Effector memory CD8-positive, alpha-beta T cell (primary cell): ENCODE results near the gene ANKFY1.
A peak's percentile ranks its signal among the peaks of the same experiment; 100 is the strongest.
"Not testable (repeated sequence)": the region's sequence is repeated elsewhere in the genome, so short reads cannot be mapped to it uniquely, and the experiment has no call there.

Experiments used
- ATAC-seq: fragments of 150-1000 bp; cut with Tn5 transposase; replicated peaks from 2 replicates; pipeline ENCODE4 v1.10.0; 2021; ENCODE audit warnings: mild to moderate bottlenecking, moderate library complexity
- DNase-seq, 3 experiments: peaks; one replicate each; pipeline ENCODE4 v3.0.0; 2021
- H3K27ac Mint-ChIP-seq, 2 donors: one replicate each; pipeline ENCODE4 v1.8.0; 2022; ENCODE audit warnings: mild to moderate bottlenecking in 2 of 2, mixed read lengths in 2 of 2, moderate library complexity in 2 of 2
- H3K27me3 Mint-ChIP-seq, 2 donors: one replicate each; pipeline ENCODE4 v1.8.0; 2022; ENCODE audit warnings: mixed read lengths in 2 of 2
- H3K36me3 Mint-ChIP-seq: one replicate; pipeline ENCODE4 v1.8.0; 2022; ENCODE audit warnings: mild to moderate bottlenecking, moderate library complexity, mixed read lengths; ENCODE audit not compliant: insufficient read depth
- H3K4me1 Mint-ChIP-seq, 2 donors: one replicate each; pipeline ENCODE4 v1.8.0; 2022; ENCODE audit warnings: low read depth in 2 of 2, mixed read lengths in 2 of 2
- H3K4me3 Mint-ChIP-seq, 2 donors: one replicate each; pipeline ENCODE4 v1.8.0; 2022; ENCODE audit warnings: mild to moderate bottlenecking in 2 of 2, mixed read lengths in 2 of 2, moderate library complexity in 2 of 2
- H3K9me3 Mint-ChIP-seq, 2 donors: one replicate each; pipeline ENCODE4 v1.8.0; 2022; ENCODE audit warnings: mixed read lengths in 2 of 2

Gene ANKFY1

GRCh38 chr17:4148611-4149308, 115.0 kb downstream of the ANKFY1 start:
- Mint-ChIP-seq H3K36me3 (peaks cover 7% of the 10 kb centered on the region), H3K9me3 (no peaks in the 10 kb centered on the region), H3K4me1 (peaks cover 8 to 9% of the 10 kb centered on the region in 2 donors), H3K27ac (no peak overlapping the region), H3K4me3 (no peak overlapping the region), H3K27me3 (no peaks in the 10 kb centered on the region)
- no peak for DNase-seq
- ATAC-seq, result no peak

- no peak overlapping the region for H3K27ac Mint-ChIP-seq
- peaks cover 6 to 13% of the 10 kb centered on the region in 2 donors for H3K4me1 Mint-ChIP-seq
- no peaks in the 10 kb centered on the region for H3K9me3 Mint-ChIP-seq
- no peaks in the 10 kb centered on the region for H3K27me3 Mint-ChIP-seq
- ATAC-seq (no peak), DNase-seq (no peak)
- H3K4me3 Mint-ChIP-seq, result no peak overlapping the region
- peaks cover 16% of the 10 kb centered on the region for H3K36me3 Mint-ChIP-seq
Observed at GRCh38 chr17:4147751-4148310, 115.9 kb downstream of the ANKFY1 start.

GRCh38 chr17:4146641-4147040, 117.1 kb downstream of the ANKFY1 start:
- Mint-ChIP-seq H3K9me3 (no peaks in the 10 kb centered on the region), H3K27me3 (no peaks in the 10 kb centered on the region), H3K27ac (peak overlapping the region in 1 of 2 donors; percentile 28), H3K4me3 (no peak overlapping the region), H3K36me3 (peaks cover 24% of the 10 kb centered on the region), H3K4me1 (peaks cover 12 to 20% of the 10 kb centered on the region in 2 donors)
- DNase-seq (no peak), ATAC-seq (no peak)

- Mint-ChIP-seq H3K9me3 (no peaks in the 10 kb centered on the region), H3K4me1 (peaks cover 29 to 42% of the 10 kb centered on the region in 2 donors), H3K4me3 (peak overlapping the region; percentile 98 to 99), H3K27me3 (no peaks in the 10 kb centered on the region), H3K27ac (peak overlapping the region; percentile 99 to 100), H3K36me3 (peaks cover 33% of the 10 kb centered on the region)
- DNase-seq (peak in 1 of 3 experiments; percentile 7), ATAC-seq (no peak)
Observed at GRCh38 chr17:4144422-4144747, 119.4 kb downstream of the ANKFY1 start.

GRCh38 chr17:4143563-4144421, 120.0 kb downstream of the ANKFY1 start:
- Mint-ChIP-seq H3K4me1 (peaks cover 32 to 45% of the 10 kb centered on the region in 2 donors), H3K9me3 (no peaks in the 10 kb centered on the region), H3K36me3 (peaks cover 33% of the 10 kb centered on the region), H3K27ac (peak overlapping the region; percentile 99 to 100), H3K27me3 (no peaks in the 10 kb centered on the region), H3K4me3 (peak overlapping the region; percentile 98 to 99)
- DNase-seq (peak; percentile 84 to 88 (median 86)), ATAC-seq (peak; percentile 71)

GRCh38 chr17:4142107-4142900, 121.5 kb downstream of the ANKFY1 start:
- peaks cover 37 to 60% of the 10 kb centered on the region in 2 donors for H3K4me1 Mint-ChIP-seq
- peak overlapping the region; percentile 99 to 100 for H3K27ac Mint-ChIP-seq
- peak; percentile 20 for ATAC-seq
- no peaks in the 10 kb centered on the region for H3K9me3 Mint-ChIP-seq
- no peaks in the 10 kb centered on the region for H3K27me3 Mint-ChIP-seq
- DNase-seq, result peak in 2 of 3 experiments; percentile 44 to 48
- peak overlapping the region; percentile 98 to 99 for H3K4me3 Mint-ChIP-seq
- H3K36me3 Mint-ChIP-seq, result peaks cover 33% of the 10 kb centered on the region

GRCh38 chr17:4140125-4140524, 123.7 kb downstream of the ANKFY1 start:
- Mint-ChIP-seq H3K4me3 (peak overlapping the region; percentile 57 to 98), H3K9me3 (no peaks in the 10 kb centered on the region), H3K27me3 (no peaks in the 10 kb centered on the region), H3K36me3 (peaks cover 33% of the 10 kb centered on the region), H3K27ac (peak overlapping the region; percentile 22 to 30), H3K4me1 (peaks cover 44 to 70% of the 10 kb centered on the region in 2 donors)
- DNase-seq, result no peak
- no peak for ATAC-seq

GRCh38 chr17:4138906-4139526, 124.8 kb downstream of the ANKFY1 start:
- H3K4me1 Mint-ChIP-seq, result peaks cover 46 to 73% of the 10 kb centered on the region in 2 donors
- peak overlapping the region in 1 of 2 donors; percentile 57 for H3K4me3 Mint-ChIP-seq

GRCh38 chr17:4136373-4136772, 127.4 kb downstream of the ANKFY1 start:
- H3K9me3 Mint-ChIP-seq, result no peaks in the 10 kb centered on the region
- peaks cover 43 to 63% of the 10 kb centered on the region in 2 donors for H3K4me1 Mint-ChIP-seq
- ATAC-seq (no peak), DNase-seq (no peak)
- H3K4me3 Mint-ChIP-seq, result no peak overlapping the region
- peak overlapping the region in 1 of 2 donors; percentile 56 for H3K27ac Mint-ChIP-seq
- H3K36me3 Mint-ChIP-seq, result peaks cover 11% of the 10 kb centered on the region
- no peaks in the 10 kb centered on the region for H3K27me3 Mint-ChIP-seq

More at GRCh38 chr17:4138906-4139526, 124.8 kb downstream of the ANKFY1 start:
- H3K36me3 Mint-ChIP-seq, result peaks cover 28% of the 10 kb centered on the region
- ATAC-seq, H3K9me3 Mint-ChIP-seq, H3K27me3 Mint-ChIP-seq, DNase-seq: not testable (repeated sequence)
- H3K27ac Mint-ChIP-seq, result peak overlapping the region; percentile 30 to 46

GRCh38 chr17:4135489-4135888, 128.3 kb downstream of the ANKFY1 start:
- H3K27ac Mint-ChIP-seq, result peak overlapping the region; percentile 4 to 14
- DNase-seq (no peak), ATAC-seq (no peak)
- H3K27me3 Mint-ChIP-seq, result no peaks in the 10 kb centered on the region
- peaks cover 11% of the 10 kb centered on the region for H3K36me3 Mint-ChIP-seq
- no peak overlapping the region for H3K4me3 Mint-ChIP-seq
- H3K4me1 Mint-ChIP-seq, result peaks cover 40 to 56% of the 10 kb centered on the region in 2 donors
- no peaks in the 10 kb centered on the region for H3K9me3 Mint-ChIP-seq

GRCh38 chr17:4134721-4135120, 129.1 kb downstream of the ANKFY1 start:
- no peak for ATAC-seq
- peak overlapping the region; percentile 4 to 47 for H3K27ac Mint-ChIP-seq
- no peak overlapping the region for H3K4me3 Mint-ChIP-seq
- H3K9me3 Mint-ChIP-seq, result no peaks in the 10 kb centered on the region
- no peak for DNase-seq
- H3K4me1 Mint-ChIP-seq, result peaks cover 35 to 53% of the 10 kb centered on the region in 2 donors
- peaks cover 15% of the 10 kb centered on the region for H3K36me3 Mint-ChIP-seq
- H3K27me3 Mint-ChIP-seq, result no peaks in the 10 kb centered on the region

- ATAC-seq (peak; percentile 16), DNase-seq (no peak)
- Mint-ChIP-seq H3K4me1 (peaks cover 26 to 47% of the 10 kb centered on the region in 2 donors), H3K9me3 (no peaks in the 10 kb centered on the region), H3K36me3 (peaks cover 24% of the 10 kb centered on the region), H3K4me3 (no peak overlapping the region), H3K27me3 (no peaks in the 10 kb centered on the region), H3K27ac (peak overlapping the region in 1 of 2 donors; percentile 69)
Observed at GRCh38 chr17:4130715-4131114, 133.1 kb downstream of the ANKFY1 start.
